HG02840 (cell line): ENCODE data around the gene PTPRG.

ENCODE experiments used
- ATAC-seq: cut with Tn5 transposase; IDR thresholded peaks from one replicate; pipeline ENCODE4 v1.9.1; 2021; ENCODE audit warnings: mild to moderate bottlenecking, moderate library complexity, moderate number of reproducible peaks; ENCODE audit not compliant: unreplicated experiment, low FRiP score

Gene PTPRG

DNA sequence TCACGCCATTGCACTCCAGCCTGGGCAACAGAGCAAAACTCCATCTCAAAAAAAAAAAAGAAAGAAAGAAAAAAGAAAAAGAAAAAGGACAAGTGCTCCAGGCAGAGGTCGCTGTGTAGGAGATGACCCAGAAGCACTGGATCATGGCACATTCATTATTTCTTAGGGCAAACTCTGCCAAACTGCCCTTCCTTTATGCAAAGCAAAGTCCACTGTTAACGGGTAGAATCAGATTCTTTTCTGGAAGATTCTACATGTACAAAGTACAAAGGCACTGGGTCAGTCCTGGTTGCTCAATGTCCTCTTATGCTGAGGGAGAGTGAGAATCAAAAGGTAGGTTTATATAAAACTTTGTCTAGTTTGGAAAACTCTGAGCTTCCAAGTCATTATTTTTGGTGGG lies 667.1 kb downstream of the PTPRG start:
- no peak for ATAC-seq

DNA sequence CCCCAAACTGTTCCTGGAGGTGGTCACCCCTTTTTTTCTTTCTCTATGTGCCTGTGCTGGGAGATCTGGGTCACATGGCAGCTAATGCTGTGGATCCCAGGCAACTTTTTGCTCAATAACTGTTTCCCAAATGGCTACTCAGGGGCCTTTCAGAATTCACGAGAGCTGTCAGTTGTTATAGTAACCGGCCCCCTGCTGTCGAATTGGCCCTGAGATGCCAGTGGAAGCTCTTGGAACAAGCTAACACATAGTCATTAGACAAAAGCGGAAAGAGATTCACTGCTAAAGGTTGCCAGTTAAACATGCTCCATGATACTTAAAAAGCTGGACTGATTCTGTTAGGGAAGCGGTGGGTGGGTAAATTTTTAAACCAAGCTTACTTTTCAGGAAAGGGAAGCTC lies 667.8 kb downstream of the PTPRG start:
- ATAC-seq: no peak

DNA sequence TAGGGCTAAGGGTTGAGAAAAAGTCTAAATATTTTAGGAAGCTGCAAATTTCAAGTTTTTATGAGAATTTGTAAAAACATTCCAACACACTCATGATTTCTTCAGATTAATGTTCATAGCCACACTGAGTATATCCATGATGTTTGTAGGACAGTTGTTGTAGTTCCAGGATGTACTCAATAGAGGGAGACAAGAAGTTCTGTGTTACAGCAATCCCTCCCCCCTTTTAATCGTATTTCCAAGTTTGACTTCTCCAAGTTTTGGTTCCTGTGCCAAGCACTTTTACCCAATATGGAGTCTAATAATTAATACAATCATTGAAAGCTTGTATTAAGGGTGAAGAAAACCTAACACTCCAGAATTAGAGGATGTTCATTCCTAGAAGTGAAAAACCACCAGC lies 668.5 kb downstream of the PTPRG start:
- ATAC-seq: no peak

DNA sequence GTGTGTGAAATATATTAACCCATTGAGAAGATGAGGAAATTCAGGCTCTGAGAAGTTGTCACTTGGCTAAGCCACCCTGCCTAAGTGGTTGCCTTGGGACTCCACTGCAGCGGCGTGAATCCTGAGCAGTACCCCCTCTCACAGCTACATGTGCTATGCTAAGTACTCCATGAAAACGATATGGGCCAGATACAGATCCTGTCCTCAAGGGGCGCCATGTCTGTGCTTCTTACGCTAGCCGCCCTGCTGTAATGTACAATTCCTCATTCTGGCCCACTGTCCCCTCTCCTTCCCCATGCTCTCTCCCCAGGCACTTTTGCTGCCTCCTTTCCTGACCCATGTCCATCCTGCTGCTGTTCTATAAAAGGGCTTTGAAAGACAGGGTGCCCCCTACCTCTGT lies 671.7 kb downstream of the PTPRG start:
- no peak for ATAC-seq

DNA sequence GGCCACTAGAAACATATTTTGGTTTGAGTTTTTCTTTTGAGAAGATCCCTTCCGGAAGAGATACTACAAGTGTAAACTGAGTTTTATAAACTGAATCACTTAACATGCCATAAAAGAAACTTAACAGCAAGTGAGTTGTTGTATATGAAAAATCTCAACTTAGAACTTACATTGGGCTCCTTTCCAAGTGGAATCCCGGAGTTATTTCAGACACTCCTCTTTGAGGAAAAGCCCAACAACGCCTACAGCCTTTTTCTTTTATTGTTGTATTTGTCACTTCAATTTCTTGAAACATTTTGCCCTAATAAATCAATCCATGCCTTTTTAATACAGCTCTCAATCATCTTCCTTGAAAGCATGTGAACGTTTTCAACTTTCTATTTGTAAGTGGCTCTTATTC lies 674.6 kb downstream of the PTPRG start:
- ATAC-seq: no peak

DNA sequence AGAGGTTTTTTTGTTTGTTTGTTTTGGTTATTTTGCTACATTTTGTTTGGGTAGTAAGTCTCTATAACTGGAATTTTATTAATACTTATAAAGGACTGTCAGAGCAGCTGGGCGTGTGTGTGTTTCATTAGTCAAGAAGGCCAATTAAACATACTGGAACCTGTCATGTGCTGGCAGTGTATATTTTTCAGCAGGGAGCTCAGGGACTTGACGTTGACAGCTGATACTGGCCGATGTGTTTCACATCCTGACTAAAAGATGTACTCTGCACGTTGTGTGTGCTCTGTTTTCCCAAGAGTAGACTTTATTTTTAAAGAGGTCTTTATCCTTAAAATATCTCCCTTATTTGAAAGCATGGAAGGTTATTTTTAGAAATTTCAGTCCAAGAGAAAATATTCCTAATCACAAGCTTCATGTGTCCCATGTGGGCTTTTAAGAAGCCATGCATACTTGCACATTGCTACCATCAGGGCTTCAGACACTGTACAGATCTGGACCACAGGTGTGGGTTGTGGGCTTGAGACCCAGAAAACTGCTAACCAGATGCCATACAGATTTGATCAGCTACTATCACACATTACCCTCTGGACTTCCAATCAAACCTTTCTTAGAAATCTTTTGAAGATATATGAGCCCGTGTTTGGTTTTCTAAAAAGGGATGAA lies 676.0 kb downstream of the PTPRG start:
- peak; percentile 19 for ATAC-seq

DNA sequence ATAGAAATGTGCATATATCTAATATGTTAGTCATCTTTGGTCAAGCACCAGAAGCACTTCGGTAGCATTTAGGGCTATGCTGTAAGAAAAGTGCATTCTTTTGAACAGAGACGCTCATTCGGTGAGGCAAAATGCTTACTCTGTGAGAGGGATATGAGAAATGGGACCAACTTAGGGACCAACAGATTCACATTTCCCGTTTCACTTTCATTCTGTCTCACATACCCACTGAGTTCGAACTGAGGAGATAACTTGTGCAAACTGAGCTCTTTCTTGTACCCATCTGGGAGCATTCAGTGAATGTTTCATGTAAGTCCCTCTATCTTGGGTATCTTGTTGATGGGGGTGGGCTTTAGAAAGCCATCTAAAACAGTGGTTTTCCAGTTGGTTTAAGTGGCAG lies 676.6 kb downstream of the PTPRG start:
- ATAC-seq: peak; percentile 62

DNA sequence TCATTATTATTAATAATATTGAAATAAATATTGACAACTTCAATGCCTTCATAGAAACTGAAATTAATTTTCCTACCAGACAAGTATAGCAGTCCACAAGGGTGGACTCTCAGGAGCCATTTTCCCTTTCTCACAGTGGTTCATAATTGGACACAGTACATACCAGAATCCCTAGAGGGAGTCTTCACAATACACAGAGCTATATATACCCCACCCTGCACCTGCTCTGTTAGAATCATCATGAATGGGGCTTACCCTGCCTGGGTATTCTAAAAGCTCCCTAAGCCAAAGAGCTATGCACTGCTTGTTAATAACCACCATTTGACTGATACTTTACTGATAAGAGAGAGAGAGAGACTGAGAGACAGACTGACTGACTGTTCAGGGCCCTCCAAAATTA lies 677.1 kb downstream of the PTPRG start:
- ATAC-seq: peak; percentile 64

DNA sequence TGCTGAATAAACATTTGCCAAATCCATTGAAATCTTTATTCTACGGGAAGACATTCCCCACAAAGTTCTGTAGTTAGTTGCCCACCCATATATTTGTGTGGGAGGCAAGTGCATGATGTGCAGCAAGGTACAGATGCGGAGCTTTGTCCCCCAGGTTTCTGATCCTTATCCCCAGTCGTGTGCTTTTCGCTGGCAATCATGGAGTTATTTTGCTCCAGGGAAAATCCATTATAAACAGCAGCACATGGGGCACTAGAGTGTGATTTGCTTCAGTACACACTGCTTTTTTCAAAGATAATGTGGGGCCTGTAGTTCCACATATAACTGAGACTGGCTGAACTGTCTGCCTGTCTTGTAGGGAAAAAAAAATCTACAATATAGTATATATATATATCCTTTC lies 679.9 kb downstream of the PTPRG start:
- no peak for ATAC-seq

DNA sequence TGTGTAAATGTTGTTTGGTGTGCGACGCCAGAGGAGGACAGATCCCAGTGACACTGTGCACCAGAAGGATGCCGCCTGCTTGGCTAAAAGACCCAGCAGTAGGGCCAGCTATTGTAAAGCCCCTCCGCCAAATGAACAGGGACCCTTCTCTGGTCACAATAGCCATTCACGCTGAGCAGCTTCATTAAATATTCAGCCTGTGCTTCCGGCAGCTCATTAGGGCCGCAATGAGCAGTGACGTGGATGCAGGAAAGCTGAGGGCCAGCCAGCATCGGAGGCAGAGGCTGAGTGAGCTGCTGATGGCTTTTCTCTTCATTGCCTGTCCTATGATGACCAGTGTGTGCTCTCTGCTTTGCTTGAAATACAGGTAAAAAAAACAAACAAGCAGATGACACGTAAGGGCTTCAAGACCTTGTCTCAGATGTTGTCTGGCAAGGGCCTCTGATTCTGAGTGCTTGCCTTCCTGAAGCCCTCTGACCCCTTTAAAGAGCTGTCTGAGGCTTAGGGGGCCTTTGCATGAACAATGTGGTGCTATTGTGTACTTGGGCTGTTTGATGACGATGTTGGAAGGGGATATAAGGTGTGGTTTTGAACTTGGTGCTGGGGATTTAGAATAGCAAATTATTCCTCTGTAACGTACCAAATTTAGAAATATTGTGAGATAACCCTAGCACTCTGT lies 681.6 kb downstream of the PTPRG start:
- no peak for ATAC-seq

DNA sequence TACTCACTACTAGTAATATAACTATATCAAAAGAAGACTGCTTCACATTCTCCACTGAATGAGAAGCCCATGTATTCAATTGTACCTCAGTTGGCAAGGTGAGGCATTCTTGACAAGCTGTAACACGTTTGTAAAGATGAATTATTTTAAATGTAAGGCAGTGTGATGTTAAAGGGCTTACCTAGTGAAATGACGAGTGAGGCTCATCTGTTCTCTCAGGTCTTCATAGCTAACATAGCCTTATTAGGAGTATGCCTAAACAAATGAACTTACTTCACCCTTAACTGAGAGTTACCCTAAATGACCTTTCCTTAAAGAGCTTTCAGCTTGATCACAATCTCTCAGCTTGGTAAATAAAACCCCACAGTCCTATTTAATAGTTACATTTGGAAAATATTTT lies 684.7 kb downstream of the PTPRG start:
- ATAC-seq: no peak

DNA sequence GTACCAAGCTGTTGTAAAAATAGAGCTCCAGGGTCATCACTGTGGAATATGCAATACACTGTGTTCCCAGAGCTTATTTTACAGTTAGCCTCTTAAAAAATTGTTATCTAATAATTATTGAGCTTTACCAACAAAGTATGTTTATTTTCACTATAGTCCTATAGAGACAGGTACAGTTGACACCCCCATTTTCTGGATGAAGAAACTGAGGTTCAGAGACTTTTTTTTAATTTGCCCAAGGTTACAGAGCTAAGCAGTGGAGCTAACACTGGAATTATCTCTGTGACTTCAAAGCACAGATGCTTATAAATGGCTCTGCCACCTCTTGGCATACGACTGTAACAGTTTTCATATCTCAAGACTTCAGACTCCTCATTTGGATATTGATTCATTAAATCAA lies 685.6 kb downstream of the PTPRG start:
- no peak for ATAC-seq

DNA sequence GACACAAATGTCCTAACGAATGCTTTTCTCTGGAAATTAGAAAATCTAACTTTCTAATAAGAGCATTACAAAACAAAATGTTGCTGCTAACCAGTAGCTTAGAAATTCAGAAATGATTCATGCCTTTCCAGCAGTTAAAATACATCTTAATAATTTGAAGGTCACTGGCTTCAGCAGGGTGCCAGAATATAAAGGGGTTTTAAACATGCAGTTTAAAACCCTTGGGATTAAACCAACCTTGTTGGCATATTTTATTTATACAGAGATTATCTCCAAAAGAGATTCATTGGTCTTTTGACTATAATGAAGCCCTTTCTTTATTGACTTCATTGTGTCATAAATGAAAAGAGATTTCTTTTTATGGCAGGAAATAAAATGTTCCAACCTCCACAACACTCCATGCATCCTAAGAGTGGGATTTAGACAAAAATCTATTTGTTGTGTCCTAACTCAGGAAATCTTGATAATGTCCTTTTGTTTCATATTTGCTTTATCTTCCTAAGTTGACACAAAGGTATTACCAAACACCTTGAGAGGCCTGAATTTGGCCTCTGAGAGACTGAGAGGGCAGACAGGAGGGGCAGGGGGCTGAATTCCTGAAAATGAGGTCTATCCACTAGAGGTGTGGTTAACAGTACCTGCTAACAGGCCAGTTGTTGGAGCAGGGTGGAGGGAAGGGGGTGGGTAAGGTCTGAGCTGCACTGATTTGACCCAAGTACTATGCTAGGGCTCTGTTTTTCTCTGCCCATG lies 687.5 kb downstream of the PTPRG start:
- no peak for ATAC-seq

DNA sequence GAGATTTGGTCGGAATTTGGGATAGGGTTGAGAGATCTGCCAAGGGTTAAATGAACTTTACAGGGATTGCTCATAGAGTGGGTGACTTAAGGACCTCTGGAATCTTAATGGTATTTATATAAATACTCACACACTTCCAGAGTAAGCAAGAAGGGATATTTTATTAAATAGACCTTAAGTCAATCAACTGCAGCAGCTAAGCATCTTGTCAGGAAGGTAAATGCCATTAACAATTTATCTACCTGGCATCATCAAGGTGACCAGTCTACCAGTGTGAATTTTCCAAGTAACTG lies 688.1 kb downstream of the PTPRG start:
- no peak for ATAC-seq

DNA sequence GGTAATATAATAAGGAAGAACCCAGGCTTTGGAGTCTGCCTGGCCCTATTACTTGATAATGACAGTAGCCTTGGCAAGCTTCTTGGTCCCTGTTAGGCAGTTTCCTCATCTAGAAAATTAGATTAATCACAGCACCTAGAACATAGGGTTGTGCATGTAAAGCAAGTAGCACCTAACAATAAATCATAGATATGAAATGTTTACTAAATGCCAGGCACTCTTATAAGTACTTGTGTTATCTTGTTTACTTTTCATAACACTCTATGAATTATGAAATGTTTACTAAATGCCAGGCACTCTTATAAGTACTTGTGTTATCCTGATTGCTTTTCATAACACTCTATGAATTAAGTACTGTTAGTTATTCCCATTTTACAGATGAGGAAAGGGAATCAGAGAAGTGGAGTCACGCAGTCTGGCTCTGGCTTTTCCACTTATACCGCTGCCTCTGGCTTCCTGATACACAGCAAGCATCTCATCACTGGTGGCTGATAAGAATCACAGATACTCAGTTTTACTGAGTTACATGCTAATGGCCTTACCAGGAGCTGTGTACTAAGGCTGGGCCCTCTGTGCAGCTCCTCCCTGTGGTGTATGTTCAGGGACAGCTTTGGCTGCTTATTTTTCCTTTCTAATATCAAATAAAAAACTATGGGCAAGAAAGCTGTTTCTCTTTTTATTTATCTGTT lies 688.6 kb downstream of the PTPRG start:
- no peak for ATAC-seq

DNA sequence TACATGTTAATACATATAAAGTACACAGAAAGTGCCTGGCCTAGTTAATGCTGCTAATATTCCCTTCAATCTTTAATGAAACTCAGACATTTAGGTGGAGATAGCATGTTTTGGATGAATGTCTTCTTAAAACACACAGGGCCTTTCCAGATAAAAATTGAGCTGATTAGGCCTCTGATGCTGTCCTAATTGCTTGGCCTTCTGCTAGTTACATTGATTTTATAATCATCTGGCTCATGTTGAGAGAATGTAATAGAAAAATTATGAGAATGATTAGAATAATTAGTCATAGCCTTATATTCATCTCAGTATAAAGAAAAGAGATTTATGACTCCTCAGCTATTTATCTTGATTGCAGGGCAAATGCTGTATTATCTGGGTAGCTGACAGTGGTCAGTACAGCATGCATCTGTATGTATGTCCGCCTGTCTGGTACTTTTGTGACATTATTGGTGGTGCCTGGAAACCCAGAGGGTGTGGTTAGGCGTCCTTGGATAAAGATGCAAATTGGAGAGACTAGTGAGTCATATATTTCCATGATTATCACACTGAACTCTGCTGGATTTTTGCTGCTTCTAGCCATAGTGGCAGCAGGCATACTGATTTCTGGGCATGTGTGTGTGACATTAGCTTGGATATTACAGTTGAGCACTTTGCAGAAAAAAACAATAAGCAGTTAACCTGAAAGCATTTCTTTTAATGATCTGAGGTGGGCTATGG lies 691.2 kb downstream of the PTPRG start:
- ATAC-seq: no peak

DNA sequence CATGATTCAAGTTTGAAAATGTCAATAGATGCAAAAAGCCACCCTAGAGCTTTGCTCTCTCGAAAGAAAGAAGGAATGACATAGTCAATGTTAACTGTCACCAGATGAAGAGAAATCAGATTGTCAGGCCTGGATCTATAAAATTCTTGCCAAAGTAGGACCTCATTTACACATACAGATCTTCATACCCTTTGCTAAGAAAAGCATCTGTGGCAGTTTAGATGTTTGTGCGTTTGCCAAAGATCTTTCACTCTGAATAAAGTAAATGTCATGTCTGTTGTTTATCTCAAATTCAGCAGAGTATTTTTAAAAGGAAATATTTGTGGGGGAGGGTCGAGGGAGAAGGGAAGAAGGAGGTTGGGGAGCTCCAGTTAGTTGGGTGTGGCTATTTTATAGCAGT lies 692.6 kb downstream of the PTPRG start:
- ATAC-seq: no peak

DNA sequence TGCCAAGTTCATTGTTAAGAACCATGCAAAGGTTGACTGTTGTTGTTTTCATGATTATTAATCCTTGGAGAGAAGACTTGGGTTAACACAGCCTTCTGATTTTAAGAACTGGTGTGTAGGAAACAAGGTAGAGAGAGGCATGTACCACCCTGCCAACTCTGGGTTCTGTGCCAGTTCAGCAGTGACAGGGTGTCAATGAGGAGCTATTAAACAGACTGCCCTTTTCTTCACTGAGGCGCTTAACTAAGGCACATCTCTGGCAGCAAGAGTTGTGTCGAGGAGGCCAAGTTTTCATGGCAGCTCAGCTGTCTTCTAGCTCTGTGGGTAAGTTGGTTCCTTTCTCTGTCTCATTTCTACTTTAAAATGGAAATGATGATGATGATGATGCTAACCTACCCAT lies 694.4 kb downstream of the PTPRG start:
- no peak for ATAC-seq

DNA sequence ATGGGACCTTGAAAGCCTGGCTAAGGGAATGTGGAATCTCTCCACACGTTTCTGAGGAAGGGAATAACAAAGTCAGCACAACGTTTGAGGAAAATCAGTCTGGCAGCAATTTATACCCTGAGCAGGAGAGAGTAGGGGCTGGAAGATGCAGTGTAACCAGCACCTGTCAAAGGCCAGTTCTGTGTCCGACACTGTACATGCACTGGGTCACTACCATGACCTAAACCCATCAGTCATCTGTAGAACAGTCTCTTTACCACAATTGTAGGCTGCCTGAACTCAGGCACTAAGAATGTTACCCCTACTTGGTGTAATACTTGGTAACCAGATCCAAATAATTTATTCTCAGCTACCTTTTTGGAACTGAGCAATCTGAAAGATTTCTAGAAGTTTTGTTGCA lies 698.6 kb downstream of the PTPRG start:
- ATAC-seq: no peak

DNA sequence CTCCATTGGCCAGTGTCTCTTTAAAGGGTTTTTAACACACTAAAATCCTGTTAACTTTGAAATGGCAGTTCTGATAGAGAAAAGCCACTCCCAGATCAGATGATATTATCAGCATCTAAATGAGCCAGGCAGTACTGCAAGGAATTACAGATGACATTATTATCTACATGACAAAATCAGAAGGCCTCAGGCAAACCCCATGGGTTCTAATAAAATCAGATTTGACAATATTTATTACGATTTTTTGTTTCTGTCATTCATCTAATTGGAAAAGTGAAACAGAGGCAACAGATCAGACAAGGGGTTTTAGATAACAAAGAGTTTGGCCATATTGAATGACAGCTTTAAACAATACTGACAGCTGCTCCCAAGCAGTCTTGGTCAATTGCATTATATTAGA lies 699.3 kb downstream of the PTPRG start:
- no peak for ATAC-seq

DNA sequence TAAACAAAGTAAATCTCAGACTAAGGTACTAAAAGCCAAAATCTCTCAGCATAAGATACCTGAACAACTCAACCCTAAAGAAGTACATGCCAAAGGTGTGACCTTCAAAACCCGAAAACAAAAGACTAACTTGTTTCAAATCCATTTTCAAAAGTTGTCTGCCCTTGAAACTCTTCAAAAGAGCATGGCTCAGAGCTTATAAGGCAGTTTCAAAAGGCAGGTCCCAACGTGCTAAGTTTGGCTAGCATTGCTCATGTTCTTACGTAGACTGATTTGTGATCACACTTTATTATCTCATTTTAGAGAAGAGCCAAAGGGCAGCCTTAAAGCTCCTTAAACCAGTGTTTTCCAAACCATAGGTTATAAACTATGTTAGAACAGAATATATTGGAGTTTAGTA lies 699.8 kb downstream of the PTPRG start:
- ATAC-seq: no peak
